ENCODE data around the gene MCC.

MCC gene

DNA sequence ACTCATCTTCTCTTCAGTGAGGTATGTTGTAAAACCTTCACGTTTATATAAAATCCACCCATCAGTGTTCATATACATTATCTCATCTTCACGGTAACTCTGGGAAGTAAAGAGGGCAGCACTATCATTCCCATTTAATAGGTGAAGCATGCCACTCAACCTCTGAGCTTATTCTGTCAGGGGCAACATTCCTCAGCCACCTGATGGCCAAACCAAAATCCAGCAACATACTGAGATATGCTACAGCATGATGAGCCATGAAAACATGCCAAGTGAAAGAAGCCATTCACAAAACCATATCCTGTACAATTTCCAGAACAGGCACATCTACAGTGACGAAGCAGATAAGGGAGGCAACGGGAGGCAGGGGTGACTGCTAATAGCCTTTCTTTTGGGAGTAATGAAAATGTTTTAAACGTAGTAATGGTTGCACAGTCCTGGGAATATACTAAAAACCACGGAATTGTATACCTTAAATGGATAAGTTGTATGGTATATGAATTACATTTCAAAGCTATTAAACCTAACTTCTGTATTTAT lies 220.8 kb downstream of the MCC start:
- no peak for DNase-seq

DNA sequence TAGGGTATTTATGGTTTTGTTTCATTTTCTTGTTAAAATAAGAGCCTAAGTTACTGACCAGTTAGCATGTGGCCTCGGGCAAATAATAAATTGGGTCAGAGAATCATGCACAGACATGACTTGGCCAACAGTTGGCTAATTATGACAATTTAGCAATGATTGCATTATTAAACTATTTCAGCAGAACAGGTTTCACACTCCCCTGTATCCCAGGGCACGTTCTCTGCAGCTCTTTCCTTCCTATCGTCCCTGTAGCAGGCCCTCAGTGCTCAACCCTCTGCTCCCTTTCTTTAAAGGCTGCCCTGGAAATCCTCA lies 221.4 kb downstream of the MCC start:
- DNase-seq: no peak

DNA sequence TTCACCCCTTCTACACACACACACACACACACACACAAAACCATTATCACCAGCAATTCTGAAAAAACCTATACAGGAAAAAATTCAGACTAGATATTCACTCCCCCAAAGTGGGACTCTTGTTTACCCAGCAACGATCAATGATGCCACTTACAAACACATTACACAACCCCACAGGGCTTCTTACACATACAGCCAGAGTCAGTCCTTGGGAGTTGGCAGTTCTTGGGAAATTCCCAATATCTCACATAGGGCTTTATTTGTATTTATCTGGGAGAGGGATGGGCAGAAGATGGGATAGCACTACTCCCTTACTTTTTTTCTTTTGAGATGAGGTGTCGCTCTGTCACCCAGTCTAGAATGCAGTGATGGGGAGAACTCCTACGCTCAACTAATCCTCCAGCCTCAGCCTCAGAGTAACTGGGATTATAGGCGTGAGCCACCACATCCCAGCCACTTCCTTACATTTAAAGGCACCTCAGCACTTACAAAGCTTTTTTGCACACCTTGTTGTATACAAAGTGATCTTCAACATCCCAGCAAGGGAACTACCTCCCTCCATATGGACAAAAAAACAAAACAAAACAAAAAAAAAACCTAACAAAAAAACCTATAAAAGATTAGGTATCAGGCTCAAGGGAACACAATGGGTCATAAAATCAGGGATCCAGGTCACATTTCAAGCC lies 221.9 kb downstream of the MCC start:
- DNase-seq: no peak

DNA sequence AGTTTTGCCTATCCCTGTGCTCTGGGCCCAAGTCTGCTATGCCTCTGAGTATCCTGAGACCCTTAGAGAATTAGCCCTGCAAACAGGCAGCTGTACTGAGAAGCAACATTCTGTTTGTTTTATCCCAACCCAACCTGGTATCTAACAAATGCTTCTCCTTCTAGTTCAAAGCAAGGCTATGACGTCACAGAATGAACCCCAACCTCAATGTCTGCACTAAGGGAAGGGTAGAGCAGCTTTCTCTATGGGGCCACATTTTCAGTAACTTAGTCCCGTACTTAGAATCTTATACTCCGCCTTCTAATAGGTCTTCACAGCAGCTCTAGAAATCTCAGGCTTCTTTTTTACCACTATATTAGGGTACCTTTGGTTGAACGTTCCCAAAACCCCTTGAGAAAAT lies 223.1 kb downstream of the MCC start:
- no peak for DNase-seq

DNA sequence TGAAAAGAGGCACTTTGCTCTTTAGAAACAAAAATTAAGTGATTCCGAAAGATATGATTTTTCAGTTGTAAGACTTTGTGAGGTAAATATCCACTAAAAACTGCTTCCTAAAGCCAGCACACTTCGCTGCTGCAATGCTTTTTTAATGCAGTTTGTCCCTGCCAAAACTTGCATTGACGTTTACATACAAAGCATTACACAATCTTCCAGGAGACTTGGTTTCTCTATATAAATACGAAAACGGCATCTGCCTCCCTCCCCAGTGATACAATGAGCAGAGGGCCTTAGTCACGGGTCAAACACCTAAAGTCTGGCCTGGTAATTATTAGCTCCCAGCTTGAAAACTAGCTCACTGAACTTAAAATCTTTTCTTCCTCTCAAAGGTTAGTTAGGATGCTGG lies 224.2 kb downstream of the MCC start:
- no peak for DNase-seq

DNA sequence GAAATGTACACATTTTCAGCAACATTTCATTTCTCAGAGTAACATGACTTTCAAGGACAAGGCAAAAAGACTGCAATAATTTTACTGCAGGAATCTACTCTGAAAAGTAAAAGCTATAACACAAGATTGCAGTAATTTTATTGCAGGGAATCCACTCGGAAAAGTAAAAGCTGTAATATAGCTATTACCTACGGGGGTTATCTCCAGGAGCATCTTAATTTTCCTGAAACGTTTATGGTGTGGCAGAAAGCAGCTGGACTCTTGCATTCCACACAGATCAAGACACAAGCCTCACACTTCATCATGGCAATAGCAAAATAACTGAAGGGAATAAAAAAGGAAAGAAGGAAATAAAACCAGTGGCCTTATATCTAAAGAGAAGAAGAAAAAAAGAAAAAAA lies 224.7 kb downstream of the MCC start:
- no peak for DNase-seq

DNA sequence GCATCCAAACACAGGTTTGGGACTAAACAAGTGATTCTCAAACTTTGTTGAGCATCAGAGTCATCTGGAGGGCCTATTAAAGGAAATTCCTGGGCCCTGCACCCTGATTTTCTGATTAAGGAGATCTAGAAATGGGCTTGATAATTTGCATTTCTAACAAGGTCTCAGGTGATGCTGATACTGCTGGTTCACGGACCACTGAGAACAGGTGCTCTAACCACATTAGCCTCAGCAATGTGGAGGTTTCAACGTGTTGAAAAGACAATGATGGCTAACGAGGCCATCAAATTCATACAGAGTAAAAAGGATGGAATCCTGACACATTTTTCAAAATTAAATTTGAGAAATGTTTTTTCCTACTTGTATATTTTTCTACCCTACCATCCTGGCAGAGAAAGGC lies 225.6 kb downstream of the MCC start:
- DNase-seq: no peak

DNA sequence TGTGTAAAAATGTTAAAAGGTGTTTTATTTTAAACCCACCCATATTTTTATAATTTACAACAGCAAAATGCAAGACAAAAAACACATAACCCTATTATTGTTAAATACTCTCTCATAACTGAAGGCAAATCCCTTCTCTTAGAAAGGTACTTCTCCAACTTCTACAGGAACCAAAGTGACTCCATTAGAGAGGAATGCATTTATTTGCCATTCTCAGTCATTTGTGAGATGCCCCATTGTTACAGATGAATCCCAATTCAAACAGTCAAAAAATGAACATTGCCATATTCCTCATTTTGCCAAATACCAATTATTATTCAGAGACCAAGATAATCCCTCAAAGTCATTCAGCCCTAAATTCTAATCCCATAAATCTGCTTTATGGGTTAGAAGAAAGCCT lies 229.2 kb downstream of the MCC start:
- no peak for DNase-seq

DNA sequence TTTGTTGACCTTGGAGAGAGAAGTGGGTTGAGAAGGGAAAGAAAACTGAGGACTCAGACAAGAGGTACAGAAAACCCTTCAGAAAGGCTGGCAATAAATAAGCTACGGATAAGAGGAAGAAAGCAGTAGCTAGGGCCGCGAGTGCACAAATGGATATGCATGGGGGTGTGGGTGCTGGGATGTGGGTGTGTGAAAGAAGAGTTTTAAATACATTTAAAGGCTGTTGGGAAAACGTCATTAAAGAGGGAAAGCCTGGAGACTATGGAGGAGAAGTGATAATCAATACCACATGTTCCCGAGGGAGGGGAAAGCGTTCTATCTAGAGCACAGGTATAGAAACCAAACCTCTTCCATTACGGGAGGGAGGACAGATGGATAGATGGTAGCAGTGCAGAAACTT lies 230.7 kb downstream of the MCC start:
- DNase-seq: no peak

DNA sequence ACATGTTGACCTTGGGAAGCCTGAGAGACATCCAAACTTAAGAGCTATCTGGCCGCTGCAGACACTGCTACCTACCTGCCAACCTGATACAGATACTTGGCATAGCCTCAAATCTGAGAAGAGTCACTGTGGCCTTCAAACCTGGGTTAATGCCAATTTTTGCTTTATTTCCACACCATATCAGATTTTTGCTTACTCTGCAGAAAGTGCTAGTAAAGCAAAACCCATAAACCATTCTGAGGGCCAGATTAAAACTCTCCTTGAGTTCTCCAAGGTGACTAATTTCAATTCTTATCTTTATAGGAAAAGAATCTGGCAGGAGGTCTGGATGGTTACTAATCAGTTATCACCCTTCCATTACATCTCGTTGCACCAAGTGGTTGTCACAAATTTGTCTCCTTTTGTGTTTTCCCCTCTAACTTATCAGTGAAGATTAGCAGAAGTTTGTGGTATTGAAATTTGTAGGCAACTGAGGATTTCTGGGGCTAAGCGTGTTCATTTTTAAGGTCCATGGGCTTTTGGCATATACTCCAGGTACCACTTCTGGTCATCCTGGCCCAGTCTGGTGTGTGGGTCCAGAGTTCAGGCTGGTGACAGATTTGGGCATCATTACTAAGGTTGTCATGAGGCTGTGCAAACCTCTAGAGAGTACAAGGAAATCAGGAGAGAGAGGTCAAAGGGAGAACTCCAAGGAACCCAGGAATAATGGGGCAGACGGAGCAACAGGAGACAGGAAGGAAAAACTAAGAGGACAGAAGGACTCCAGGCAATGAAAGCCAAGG lies 231.4 kb downstream of the MCC start:
- DNase-seq: no peak

DNA sequence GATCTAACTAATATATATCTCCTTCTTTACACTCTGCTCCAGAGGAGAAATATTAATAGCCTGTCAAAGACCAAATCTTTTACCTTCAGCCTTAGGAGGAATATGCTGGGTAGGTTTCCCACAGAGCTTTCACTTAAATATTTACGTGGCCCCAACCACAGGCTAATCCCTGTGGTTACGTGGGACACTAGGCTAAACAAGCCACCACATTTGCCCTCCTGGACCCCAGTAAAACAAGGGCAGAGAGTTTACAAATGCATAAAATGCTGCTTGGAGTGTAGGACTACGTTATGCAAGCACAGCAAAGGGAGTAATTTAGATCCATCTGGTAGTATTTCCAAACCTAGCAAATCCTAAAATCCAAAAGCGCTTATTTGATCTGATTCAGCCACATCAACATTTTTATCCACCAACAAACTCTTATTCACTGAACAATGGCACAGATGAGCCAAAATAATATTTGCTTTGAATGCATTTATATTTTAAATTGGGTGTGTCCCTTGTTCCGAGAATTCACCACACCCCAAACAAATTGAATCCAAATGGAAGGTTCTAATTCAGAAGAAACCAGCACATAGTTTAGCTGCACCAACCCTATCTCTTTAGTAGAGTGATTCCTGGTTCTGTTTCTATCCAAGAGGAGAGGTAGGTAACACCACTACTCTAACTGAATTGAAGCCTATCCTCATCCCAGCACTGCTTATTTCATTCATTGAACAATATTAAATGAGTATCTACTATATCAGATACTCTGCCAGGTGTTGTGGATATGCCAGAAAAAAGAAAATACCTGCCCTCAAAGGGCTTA lies 232.5 kb downstream of the MCC start:
- DNase-seq: no peak

DNA sequence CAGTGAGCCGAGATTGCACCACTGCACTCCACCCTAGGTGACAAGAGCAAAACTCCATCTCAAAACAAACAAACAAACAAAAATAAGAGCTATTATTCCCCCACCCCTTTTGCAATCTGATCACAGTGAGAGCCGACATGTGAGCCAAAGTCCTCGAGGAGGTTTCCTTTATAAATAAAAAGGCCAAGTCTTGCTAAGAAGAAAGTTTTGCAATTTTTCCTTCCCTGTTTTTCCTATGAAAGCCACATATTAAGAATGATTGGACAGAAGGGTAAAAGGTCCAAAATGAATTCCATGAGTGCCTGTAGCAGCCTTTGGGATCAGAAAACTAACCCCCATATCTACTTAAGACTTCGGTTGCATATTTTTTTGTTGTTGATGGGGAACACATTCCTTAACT lies 233.1 kb downstream of the MCC start:
- no peak for DNase-seq

DNA sequence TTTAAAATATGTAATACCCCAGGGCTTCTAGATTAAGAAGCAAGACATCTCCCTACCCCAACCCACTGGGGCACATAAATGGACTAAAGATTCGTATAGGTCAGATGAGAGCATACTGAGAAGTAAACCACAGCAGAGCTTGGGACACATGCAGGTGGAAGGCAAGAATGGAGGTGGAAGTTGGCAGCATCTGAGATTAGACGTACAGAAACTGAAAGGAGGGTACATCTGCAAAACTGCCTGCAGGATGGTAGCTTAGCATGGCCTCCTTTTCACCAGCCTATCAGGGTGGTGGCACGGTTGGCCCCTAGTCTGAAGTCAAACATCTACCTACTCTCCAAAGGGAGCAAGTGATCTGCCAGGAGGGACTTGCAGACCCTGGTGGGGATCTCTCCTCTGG lies 235.2 kb downstream of the MCC start:
- DNase-seq: no peak

DNA sequence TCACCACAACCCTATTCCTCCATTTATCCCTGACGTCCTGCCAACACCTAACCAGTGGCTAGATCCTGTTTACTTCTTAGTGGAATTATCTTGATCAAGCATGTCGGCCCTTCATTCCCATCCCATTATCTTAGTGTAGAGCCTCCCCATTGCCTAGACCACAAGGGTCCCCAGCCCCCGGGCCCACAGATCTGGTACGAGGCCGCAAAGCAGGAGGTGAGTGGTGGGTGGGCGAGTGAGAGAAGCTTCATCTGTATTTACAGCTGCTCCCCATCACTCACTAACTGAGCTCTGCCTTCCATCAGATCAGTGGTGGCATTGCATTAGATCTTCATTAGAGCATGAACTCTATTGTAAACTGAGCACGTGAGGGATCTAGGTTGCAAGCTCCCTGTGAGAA lies 236.2 kb downstream of the MCC start:
- no peak for DNase-seq

DNA sequence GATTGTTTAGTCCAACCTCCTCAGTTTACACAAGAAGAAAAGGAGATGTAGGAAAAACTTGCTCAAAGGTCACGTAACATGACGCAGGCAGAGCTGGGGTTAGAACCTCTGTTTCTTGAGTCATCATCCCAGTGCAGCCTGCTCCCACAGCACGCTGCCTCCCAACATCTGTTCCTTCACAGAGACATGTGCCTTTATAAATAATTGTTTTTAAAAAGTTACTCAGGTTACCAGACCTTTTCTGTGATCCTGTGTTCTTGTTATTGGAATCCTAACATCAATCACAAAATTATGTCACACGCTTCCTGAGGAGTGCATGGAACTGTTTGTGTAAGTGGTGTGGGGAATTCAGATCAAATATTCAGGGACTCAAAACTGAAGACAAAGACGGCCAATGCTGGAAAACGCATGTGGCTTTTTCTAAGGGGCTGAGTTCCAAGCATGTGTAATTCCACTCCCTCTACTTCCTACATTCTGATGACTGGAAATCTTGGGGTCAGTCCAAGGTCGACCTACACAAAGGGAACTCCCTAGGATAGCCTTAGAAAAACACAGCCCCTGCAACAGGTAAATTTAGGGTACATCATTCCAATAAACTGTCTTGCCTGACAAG lies 237.8 kb downstream of the MCC start:
- no peak for DNase-seq

DNA sequence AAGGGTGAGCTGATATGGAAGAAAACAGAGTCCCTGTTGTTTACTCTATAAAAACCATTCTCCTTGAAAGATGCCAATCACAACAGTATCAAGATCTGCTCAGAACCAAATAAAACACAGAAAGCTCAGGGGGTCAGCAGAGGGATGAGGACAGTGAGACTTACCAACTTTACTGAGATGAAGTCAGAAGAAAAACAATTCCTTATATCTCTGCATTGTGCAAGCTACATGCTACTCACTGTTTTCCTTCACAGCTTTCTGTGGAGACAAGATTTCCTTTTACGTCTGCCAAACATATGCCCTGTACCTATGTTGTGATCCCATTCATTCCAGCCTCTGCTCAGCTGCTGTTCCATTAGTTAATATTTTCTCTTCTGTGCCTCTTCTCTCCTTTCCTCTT lies 239.0 kb downstream of the MCC start:
- no peak for DNase-seq

DNA sequence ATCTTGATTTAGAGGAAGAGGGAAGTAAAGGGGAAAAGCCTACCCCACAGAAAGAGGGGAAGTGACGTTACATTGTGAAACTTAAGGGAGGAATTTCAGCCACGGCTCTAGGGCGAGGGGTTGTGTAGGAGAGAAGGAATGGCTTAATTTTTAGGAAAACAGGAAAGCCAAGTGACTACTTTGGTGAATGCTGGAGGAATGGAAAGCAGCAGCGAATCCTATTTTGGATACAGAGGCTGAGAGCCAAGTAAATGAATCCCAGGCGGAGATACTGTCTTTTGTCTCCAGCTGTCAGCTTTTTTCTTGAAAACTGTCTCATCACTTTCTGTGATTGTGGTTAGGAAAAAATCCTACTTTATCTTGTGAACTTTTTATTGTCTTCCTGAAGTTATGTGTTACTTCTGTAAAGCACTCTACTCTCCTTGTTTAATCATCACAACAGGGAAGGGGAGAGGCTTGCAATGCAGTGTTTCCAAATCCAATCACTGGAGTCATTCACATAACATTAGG lies 241.8 kb downstream of the MCC start:
- DNase-seq: no peak

DNA sequence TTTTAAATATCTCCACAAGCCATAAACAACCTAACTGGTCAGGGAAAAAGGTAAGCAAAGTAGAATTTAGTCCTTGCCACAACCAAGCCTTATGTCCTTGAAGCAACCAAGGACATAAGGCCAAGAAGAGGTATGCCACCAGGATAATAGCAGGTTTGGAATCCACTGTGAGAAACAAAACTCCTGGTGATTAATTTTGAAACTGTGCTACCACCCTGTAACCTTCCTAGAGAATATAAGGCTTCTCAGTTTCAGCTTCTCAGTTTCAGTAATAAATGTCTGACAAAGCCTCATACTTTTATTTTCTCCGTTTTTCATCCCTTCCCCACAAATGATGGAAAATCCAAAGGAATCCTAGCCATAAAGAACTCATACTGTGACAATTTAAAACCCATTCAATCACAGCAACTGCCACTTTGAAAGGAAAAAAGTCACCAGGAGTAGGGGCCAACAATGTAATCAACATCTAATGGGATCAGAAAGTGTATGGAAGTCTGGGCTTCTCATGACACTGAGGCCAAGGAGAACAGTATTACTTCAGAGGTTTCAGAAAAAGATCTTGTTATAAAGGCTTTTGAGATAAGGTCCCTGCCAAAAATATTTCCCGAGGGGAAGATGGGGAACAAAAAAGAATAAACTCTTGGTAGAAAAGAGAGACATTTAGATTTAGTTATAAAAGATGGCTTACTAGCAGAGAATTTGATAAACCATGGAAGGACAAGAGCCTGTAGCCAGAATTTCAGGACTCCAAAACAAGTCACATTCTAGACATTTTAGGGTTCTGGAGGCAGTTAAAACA lies 242.6 kb downstream of the MCC start:
- no peak for DNase-seq

DNA sequence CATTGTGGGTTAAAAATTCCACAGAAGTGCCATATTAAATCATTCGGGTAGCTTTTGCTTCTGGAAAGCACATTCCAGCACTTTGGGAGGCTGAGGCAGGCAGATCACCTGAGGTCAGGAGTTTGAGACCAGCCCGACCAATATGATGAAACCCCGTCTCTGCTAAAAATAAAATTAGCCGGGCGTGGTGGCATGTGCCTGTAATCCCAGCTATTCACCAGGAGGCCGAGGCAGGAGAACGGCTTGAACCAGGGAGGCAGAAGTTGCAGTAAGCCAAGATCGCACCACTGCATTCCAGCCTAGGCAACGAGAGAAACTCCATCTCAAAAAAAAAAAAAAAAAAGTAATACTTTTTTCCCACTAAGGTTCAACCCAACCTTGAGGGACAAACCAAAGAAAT lies 243.3 kb downstream of the MCC start:
- DNase-seq: no peak

DNA sequence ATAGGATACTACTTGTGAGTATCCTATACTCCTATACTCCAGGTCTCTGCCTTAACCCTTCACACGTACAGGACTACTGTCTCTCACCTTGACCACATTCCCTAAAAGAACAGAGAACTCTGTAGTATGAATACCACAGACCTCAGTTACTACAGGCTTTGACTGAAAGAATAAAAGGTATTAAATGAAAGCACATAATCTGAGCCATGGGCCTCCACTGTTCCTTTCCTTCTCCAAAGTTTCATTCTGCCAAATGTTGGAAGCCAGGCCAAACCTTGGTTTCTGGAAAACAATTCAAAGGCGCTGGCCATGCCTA lies 244.9 kb downstream of the MCC start:
- DNase-seq: no peak

DNA sequence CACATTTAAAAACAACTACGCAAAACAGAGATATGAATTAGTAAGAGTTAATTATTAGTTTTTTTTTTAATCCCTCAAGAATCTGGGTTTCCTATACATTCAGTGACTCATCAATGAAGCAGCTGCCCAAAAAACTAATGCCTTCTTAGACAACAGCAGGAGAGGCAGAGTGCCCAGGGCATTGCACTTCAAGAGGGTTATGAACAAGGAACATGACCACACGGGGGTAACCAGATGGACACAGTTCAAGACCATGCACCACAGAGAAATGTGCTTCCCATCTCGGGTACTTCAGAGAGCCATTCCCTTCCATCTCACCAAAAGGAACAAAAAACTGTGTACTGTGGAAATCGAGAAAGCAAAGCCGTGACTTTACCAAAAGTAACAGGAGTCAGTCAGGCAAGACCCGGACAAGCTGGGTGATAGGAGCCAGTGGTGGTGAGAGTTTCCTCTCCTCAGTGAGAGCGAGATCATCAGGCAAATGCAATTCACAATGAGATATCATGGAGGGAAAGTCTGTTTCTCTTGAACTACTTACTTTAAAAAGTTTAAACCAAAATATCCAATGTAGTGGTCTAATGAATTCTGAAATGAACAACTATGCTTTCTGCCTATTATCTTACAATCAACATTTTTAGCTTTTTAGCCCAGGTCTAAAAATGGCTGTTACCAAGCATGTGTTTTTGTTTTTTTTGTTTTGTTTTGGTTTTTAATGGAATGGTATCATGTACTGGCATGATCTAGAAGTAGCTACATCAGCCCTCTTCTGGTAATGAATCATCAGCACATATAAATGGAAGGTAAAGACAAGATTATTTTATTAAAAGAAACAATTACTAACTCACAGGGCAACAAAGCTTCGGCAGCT lies 245.5 kb downstream of the MCC start:
- DNase-seq: no peak

All from activated CD4-positive, alpha-beta T cell treated with anti-CD3 and anti-CD28 coated beads, Interleukin-2, Interleukin-6, amounts not matched to agents 100 ng/mL and 50 ng/mL, durations not matched to agents 16 hours and 8 hours (primary cell).